Stimulated activated naive B cell treated with anti-CD40 and anti-IgM and Interleukin-4, amounts not matched to agents 10 μg/mL and 1 μg/mL and 100 μg/mL, for 72 hours (primary cell): ENCODE results near the gene WNT3.
"Not testable (repeated sequence)": the region's sequence is repeated elsewhere in the genome, so short reads cannot be mapped to it uniquely, and the experiment has no call there.

Experiments
- ATAC-seq, 2 donors: fragments of 150-1000 bp; cut with Tn5 transposase; replicated peaks; 2 replicates each; pipeline ENCODE4 v1.10.0; 2021; ENCODE audit warnings: moderate library complexity in 1 of 2
- DNase-seq: peaks from one replicate; pipeline ENCODE4 v3.0.0; 2021
- H3K27ac Mint-ChIP-seq: one replicate; pipeline ENCODE4 v1.8.0; 2022; ENCODE audit warnings: mild to moderate bottlenecking, mixed read lengths
- H3K27me3 Mint-ChIP-seq, 2 donors: one replicate each; pipeline ENCODE4 v1.8.0; 2022; ENCODE audit warnings: mixed read lengths in 2 of 2
- H3K36me3 Mint-ChIP-seq, 2 donors: one replicate each; pipeline ENCODE4 v1.8.0; 2022; ENCODE audit warnings: mixed read lengths in 2 of 2, mild to moderate bottlenecking in 1 of 2
- H3K4me1 Mint-ChIP-seq, 2 donors: one replicate each; pipeline ENCODE4 v1.8.0; 2022; ENCODE audit warnings: mixed read lengths in 2 of 2, mild to moderate bottlenecking in 1 of 2
- H3K4me3 Mint-ChIP-seq, 2 donors: one replicate each; pipeline ENCODE4 v1.8.0; 2022; ENCODE audit warnings: mild to moderate bottlenecking in 2 of 2, mixed read lengths in 2 of 2, moderate library complexity in 1 of 2
- H3K9me3 Mint-ChIP-seq, 2 donors: one replicate each; pipeline ENCODE4 v1.8.0; 2022; ENCODE audit warnings: mixed read lengths in 2 of 2, mild to moderate bottlenecking in 1 of 2

The WNT3 gene

GRCh38 chr17:46847204-46848191 lies 29.0 kb upstream of the WNT3 start:
- no peak for ATAC-seq
- DNase-seq = no peak
- Mint-ChIP-seq H3K4me3 (no peak overlapping the region), H3K4me1 (peaks cover 10 to 17% of the 10 kb centered on the region in 2 donors), H3K36me3 (peaks cover 2 to 9% of the 10 kb centered on the region in 2 donors), H3K27ac (no peak overlapping the region), H3K27me3 (peaks cover 61 to 88% of the 10 kb centered on the region in 2 donors), H3K9me3 (peaks cover 7 to 10% of the 10 kb centered on the region in 2 donors)

DNA sequence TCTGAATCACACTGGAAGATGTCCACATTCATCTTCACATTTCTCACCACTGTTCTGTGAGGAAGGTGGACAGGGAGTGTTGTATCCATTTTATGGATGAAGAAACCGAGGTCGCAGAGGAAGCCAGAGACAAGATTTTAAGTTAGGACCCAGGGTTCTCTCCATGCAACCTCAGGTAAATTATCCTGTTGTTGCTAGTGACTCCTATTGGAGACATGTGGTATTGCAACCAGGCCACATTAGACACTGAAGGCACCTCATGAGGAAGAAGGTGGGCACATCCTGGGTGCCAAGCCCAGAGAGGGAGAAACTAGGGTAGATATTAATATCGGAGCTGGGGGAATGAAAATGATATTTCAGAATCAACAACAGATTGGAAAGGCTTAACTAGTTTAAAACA lies 24.3 kb upstream of the WNT3 start:
- peaks cover 0 to 3% of the 10 kb centered on the region in 2 donors for H3K4me1 Mint-ChIP-seq
- H3K27ac Mint-ChIP-seq = peak overlapping the region; percentile 10
- no peak for DNase-seq
- peaks cover 46 to 73% of the 10 kb centered on the region in 2 donors for H3K27me3 Mint-ChIP-seq
- H3K36me3 Mint-ChIP-seq = peaks cover 2 to 6% of the 10 kb centered on the region in 2 donors
- no peak overlapping the region for H3K4me3 Mint-ChIP-seq
- peaks cover 8 to 15% of the 10 kb centered on the region in 2 donors for H3K9me3 Mint-ChIP-seq
- no peak for ATAC-seq

GRCh38 chr17:46841561-46842379 lies 23.3 kb upstream of the WNT3 start:
- no peak overlapping the region for H3K4me3 Mint-ChIP-seq
- H3K27me3 Mint-ChIP-seq = peaks cover 42 to 70% of the 10 kb centered on the region in 2 donors
- ATAC-seq (peak in 1 of 2 donors; percentile 23), DNase-seq (no peak)
- peaks cover 8 to 15% of the 10 kb centered on the region in 2 donors for H3K9me3 Mint-ChIP-seq
- no peak overlapping the region for H3K27ac Mint-ChIP-seq
- peaks cover 2 to 6% of the 10 kb centered on the region in 2 donors for H3K36me3 Mint-ChIP-seq
- H3K4me1 Mint-ChIP-seq = peaks cover 0 to 3% of the 10 kb centered on the region in 2 donors

GRCh38 chr17:46840596-46840995 lies 22.1 kb upstream of the WNT3 start:
- H3K4me1 Mint-ChIP-seq, DNase-seq, ATAC-seq, H3K27ac Mint-ChIP-seq, H3K4me3 Mint-ChIP-seq, H3K36me3 Mint-ChIP-seq: not testable (repeated sequence)
- peaks cover 47 to 65% of the 10 kb centered on the region in 2 donors for H3K27me3 Mint-ChIP-seq
- H3K9me3 Mint-ChIP-seq = peaks cover 8 to 15% of the 10 kb centered on the region in 2 donors

DNA sequence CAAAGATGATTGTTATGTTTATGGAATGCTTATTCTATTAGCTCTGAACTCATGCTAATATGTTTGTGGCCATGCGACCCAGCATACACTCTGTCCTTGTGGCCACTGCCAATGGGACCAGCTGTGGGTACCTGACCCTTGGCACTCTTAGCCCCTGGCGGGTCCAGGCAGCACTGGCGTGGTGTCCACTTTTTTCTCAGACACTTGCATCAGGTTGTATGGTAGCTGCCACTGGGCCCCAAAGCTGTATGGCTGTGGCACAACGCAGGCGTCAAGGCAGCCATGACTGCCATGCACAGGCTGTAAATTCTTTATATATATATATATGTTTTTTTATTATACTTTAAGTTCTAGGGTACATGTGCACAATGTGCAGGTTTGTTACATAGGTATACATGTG lies 20.7 kb upstream of the WNT3 start:
- Mint-ChIP-seq H3K4me1 (peaks cover 6 to 10% of the 10 kb centered on the region in 2 donors), H3K36me3 (peaks cover 2 to 6% of the 10 kb centered on the region in 2 donors), H3K27me3 (peaks cover 47 to 54% of the 10 kb centered on the region in 2 donors), H3K27ac (no peak overlapping the region), H3K4me3 (no peak overlapping the region), H3K9me3 (peaks cover 8 to 15% of the 10 kb centered on the region in 2 donors)
- DNase-seq = no peak
- ATAC-seq = no peak

DNA sequence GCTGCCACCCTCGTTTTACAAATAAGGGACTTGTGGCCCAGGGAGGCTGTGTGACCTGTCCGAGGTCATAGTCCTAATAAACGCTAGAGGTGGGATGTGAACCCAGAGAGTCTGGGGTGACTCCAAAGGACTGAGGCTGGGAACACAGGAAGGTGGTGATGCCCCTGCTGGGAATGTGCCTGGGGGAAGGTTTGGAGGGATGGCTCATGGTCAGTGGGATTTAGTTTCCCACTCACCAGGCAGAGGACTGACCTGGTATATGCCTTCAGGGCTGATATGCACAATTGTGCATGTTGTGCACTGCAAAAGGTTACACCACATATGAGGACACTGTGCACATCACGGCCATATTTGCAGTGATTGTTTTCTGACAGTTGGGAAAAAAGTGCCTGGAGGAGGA lies 19.0 kb upstream of the WNT3 start:
- H3K27me3 Mint-ChIP-seq = peaks cover 36 to 43% of the 10 kb centered on the region in 2 donors
- H3K4me1 Mint-ChIP-seq = peaks cover 6 to 10% of the 10 kb centered on the region in 2 donors
- DNase-seq (no peak), ATAC-seq (no peak)
- no peak overlapping the region for H3K27ac Mint-ChIP-seq
- peaks cover 0 to under 1% of the 10 kb centered on the region in 2 donors for H3K36me3 Mint-ChIP-seq
- H3K9me3 Mint-ChIP-seq = peaks cover 2 to 5% of the 10 kb centered on the region in 2 donors
- H3K4me3 Mint-ChIP-seq = no peak overlapping the region

GRCh38 chr17:46836500-46836899 lies 18.0 kb upstream of the WNT3 start:
- Mint-ChIP-seq H3K27me3 (peaks cover 29 to 42% of the 10 kb centered on the region in 2 donors), H3K4me1 (peaks cover 6 to 10% of the 10 kb centered on the region in 2 donors), H3K4me3 (no peak overlapping the region), H3K36me3 (no peaks in the 10 kb centered on the region), H3K9me3 (peaks cover 2 to 5% of the 10 kb centered on the region in 2 donors), H3K27ac (peak overlapping the region; percentile 9)
- ATAC-seq = no peak
- no peak for DNase-seq

DNA sequence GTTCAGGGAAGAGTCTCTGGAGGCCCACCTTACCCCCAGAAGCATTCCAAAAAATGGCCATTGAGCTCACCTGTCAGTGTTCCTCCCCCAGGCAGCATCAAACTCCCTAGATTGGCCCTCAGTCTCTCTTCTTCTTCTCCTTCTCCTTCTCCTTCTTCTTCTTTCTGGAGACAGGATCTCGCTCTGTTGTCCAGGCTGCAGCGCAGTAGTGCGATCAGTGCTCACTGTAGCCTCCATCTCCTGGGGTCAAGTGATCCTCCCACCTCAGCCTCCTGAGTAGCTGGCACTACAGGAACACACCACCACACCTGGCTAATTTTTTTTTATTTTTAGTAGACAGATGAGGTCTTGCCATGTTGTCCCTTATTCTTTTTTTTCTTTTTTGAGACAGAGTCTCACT lies 16.4 kb upstream of the WNT3 start:
- H3K27me3 Mint-ChIP-seq = peaks cover 22 to 30% of the 10 kb centered on the region in 2 donors
- no peak overlapping the region for H3K27ac Mint-ChIP-seq
- DNase-seq = no peak
- peaks cover 4 to 15% of the 10 kb centered on the region in 2 donors for H3K4me1 Mint-ChIP-seq
- H3K36me3 Mint-ChIP-seq = no peaks in the 10 kb centered on the region
- ATAC-seq = no peak
- peaks cover 0 to 3% of the 10 kb centered on the region in 2 donors for H3K9me3 Mint-ChIP-seq
- H3K4me3 Mint-ChIP-seq = no peak overlapping the region

DNA sequence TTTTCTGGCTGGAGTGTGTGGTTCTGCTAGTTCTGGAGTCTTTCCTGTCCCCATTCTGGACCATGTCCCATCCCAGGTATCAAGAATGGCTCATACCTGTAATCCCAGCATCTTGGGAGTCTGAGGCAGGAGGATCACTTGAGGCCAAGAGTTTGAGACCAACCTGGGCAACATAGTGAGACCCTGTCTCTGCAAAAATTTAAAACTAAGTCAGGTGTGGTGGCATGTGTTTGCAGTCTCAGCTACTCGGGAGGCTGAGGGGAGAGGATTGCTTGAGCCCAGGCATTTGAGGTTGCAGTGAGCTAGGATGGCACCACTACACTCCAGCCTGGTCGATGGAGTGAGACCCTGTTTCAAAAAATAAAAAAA lies 15.3 kb upstream of the WNT3 start:
- no peak for DNase-seq
- peaks cover 22 to 30% of the 10 kb centered on the region in 2 donors for H3K27me3 Mint-ChIP-seq

DNA sequence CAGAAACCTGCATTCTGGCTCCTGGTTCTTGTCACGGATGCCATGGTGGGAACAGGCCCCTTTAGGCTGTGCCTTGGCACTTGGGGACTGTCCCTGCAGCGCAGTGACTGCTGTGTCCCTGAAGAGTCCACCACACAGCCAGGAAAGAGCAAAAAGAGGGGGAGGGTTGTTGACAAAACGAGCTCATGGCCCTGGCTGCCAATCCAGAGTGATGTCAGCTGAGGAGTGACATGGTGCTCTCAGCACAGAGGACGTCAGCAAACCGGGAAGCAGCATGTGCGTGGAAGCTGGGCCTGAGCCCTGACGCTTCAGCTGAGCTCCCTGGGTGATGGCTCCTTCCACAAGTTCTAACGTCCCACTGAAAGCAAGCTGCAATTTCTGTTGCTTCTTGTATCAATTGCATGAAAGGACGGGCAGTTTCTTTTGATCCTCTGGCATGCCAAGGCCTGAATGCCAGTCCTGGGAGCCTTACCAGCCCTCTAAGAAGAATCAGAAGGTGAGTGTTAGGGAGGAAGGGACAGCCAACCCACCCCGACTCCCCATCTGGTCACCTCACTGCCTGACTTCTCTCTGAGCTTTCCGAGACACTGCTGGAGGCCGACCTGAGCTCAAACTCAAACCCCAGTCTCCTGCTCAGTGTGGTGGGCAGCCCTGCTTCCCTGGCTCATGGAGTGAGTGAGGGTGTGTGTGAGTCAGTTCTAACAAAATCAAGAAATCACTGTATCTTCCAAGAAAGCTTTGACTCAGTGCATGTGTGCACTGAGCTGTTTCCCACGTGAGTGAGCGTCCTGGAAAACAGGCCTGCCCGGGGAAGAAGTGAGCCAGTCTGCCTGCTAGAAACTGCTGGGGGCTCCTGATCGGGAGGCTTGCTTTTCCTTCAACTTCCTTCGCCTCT lies 14.7 kb upstream of the WNT3 start:
- Mint-ChIP-seq H3K36me3 (no peaks in the 10 kb centered on the region), H3K4me3 (no peak overlapping the region), H3K9me3 (no peaks in the 10 kb centered on the region), H3K4me1 (peaks cover 4 to 15% of the 10 kb centered on the region in 2 donors), H3K27ac (no peak overlapping the region), H3K27me3 (peaks cover 22 to 35% of the 10 kb centered on the region in 2 donors)
- DNase-seq (no peak), ATAC-seq (no peak)

More for the DNA sequence above, 15.3 kb upstream of the WNT3 start:
- Mint-ChIP-seq H3K4me1 (peaks cover 4 to 15% of the 10 kb centered on the region in 2 donors), H3K27ac (no peak overlapping the region), H3K36me3 (no peaks in the 10 kb centered on the region), H3K4me3 (no peak overlapping the region), H3K9me3 (no peaks in the 10 kb centered on the region)
- no peak for ATAC-seq

DNA sequence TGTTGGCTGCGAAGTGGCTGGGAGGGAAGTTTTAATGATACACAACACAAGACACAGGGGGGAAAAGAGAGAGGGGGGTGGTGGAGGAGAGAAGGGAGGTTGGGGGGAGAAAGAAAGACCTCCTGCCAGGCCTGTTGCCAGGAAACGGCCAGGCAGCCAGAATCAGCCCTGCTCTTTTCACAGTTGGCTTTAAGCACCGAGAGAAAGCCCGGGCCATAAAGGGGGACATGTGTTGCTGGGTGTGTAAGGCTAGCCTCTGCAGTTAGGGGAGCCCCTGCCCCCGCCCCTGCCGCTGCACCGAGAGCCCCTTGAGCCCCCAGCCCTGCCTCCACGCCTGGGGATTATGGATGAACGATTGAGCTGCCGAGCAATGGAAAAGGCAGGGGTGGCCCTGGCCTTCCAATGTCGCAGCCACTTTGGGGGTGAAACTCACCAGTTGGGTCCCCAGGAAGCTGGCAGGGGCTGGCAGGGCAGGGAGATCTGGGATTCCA lies 13.9 kb upstream of the WNT3 start:
- no peak overlapping the region for H3K27ac Mint-ChIP-seq
- peaks cover 17 to 32% of the 10 kb centered on the region in 2 donors for H3K27me3 Mint-ChIP-seq
- ATAC-seq (no peak), DNase-seq (no peak)
- H3K36me3 Mint-ChIP-seq = no peaks in the 10 kb centered on the region
- H3K4me3 Mint-ChIP-seq = no peak overlapping the region
- H3K9me3 Mint-ChIP-seq = no peaks in the 10 kb centered on the region
- H3K4me1 Mint-ChIP-seq = peaks cover 4 to 15% of the 10 kb centered on the region in 2 donors

- peaks cover 4 to 15% of the 10 kb centered on the region in 2 donors for H3K4me1 Mint-ChIP-seq
- H3K36me3 Mint-ChIP-seq = no peaks in the 10 kb centered on the region
- H3K27me3 Mint-ChIP-seq = peaks cover 16 to 29% of the 10 kb centered on the region in 2 donors
- no peak for ATAC-seq
- no peak overlapping the region for H3K4me3 Mint-ChIP-seq
- H3K27ac Mint-ChIP-seq = no peak overlapping the region
- no peaks in the 10 kb centered on the region for H3K9me3 Mint-ChIP-seq
- no peak for DNase-seq
These were observed 13.3 kb upstream of the WNT3 start for GRCh38 chr17:46831573-46832330.

DNA sequence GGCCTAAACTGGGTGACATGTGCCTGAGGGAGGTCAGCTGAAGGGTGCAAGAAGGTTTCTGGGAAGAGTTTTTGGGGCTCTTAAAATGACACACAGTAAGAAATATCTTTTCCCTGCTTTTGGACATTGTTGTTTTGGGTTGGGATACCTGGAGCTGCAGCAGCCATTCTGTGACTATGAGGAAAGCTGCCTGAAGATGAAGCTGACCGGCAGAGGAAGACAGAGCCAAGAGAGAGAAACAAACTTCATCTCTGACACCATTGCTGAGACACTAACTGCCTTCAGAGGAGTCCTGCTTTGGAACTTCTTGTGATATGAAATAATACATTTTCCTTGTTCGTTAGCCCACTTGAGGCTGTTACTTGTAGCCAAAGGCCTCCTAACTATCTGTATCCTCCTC lies 8.8 kb upstream of the WNT3 start:
- Mint-ChIP-seq H3K27ac (no peak overlapping the region), H3K4me3 (no peak overlapping the region), H3K4me1 (peaks cover under 1 to 9% of the 10 kb centered on the region in 2 donors), H3K36me3 (no peaks in the 10 kb centered on the region), H3K27me3 (peaks cover 21 to 42% of the 10 kb centered on the region in 2 donors), H3K9me3 (no peaks in the 10 kb centered on the region)
- no peak for ATAC-seq
- no peak for DNase-seq
